ENCODE measurements around the gene SSH2. TPM values are rescaled to one million over a fixed set of nuclear protein-coding genes. Genes with fewer than 3 reads are reported as not detected.

The SSH2 gene
- total RNA-seq, 1 donor from 2014 or later = 23.0 TPM

GRCh38 chr17:29603109-29603674 lies 326.8 kb downstream of the SSH2 start:
- Histone ChIP-seq H3K4me1 (ENCODE audit: control insufficient read depth in 3 of 3, insufficient read depth in 3 of 3, low read length in 3 of 3) (no peaks in the 10 kb centered on the region), H3K4me3 (ENCODE audit: low read length in 3 of 3) (no peak overlapping the region), H3K27ac (ENCODE audit: low read depth, low read length) (no peak overlapping the region), H3K27me3 (ENCODE audit: control insufficient read depth in 3 of 3, insufficient read depth in 3 of 3, low read length in 3 of 3) (no peaks in the 10 kb centered on the region), H3K9ac (ENCODE audit: low read depth in 1 of 3, low read length in 3 of 3) (no peak overlapping the region), H3K9me3 (ENCODE audit: control insufficient read depth in 3 of 3, low read length in 3 of 3) (no peaks in the 10 kb centered on the region), H3K36me3 (ENCODE audit: control insufficient read depth in 3 of 3, insufficient read depth in 3 of 3, low read length in 3 of 3) (no peaks in the 10 kb centered on the region)

GRCh38 chr17:29597361-29598172 lies 332.5 kb downstream of the SSH2 start:
- no peak overlapping the region for H3K27ac ChIP-seq (ENCODE audit: low read depth, low read length)
- no peaks in the 10 kb centered on the region for H3K27me3 ChIP-seq (ENCODE audit: control insufficient read depth in 3 of 3, insufficient read depth in 3 of 3, low read length in 3 of 3)
- no peaks in the 10 kb centered on the region for H3K9me3 ChIP-seq (ENCODE audit: control insufficient read depth in 3 of 3, low read length in 3 of 3)
- H3K4me3 ChIP-seq (ENCODE audit: low read length in 3 of 3) = no peak overlapping the region
- H3K4me1 ChIP-seq (ENCODE audit: control insufficient read depth in 3 of 3, insufficient read depth in 3 of 3, low read length in 3 of 3) = peaks cover 24 to 33% (median 33%) of the 10 kb centered on the region in 3 donors
- no peaks in the 10 kb centered on the region for H3K36me3 ChIP-seq (ENCODE audit: control insufficient read depth in 3 of 3, insufficient read depth in 3 of 3, low read length in 3 of 3)
- H3K9ac ChIP-seq (ENCODE audit: low read depth in 1 of 3, low read length in 3 of 3) = no peak overlapping the region

GRCh38 chr17:29596811-29597210 lies 333.2 kb downstream of the SSH2 start:
- Histone ChIP-seq H3K4me1 (ENCODE audit: control insufficient read depth in 3 of 3, insufficient read depth in 3 of 3, low read length in 3 of 3) (peaks cover 32 to 41% (median 41%) of the 10 kb centered on the region in 3 donors), H3K27me3 (ENCODE audit: control insufficient read depth in 3 of 3, insufficient read depth in 3 of 3, low read length in 3 of 3) (no peaks in the 10 kb centered on the region), H3K36me3 (ENCODE audit: control insufficient read depth in 3 of 3, insufficient read depth in 3 of 3, low read length in 3 of 3) (no peaks in the 10 kb centered on the region), H3K27ac (ENCODE audit: low read depth, low read length) (no peak overlapping the region), H3K9ac (ENCODE audit: low read depth in 1 of 3, low read length in 3 of 3) (no peak overlapping the region), H3K9me3 (ENCODE audit: control insufficient read depth in 3 of 3, low read length in 3 of 3) (no peaks in the 10 kb centered on the region), H3K4me3 (ENCODE audit: low read length in 3 of 3) (no peak overlapping the region)

- Histone ChIP-seq H3K36me3 (ENCODE audit: control insufficient read depth in 3 of 3, insufficient read depth in 3 of 3, low read length in 3 of 3) (no peaks in the 10 kb centered on the region), H3K4me1 (ENCODE audit: control insufficient read depth in 3 of 3, insufficient read depth in 3 of 3, low read length in 3 of 3) (peaks cover 38 to 48% (median 47%) of the 10 kb centered on the region in 3 donors), H3K9me3 (ENCODE audit: control insufficient read depth in 3 of 3, low read length in 3 of 3) (no peaks in the 10 kb centered on the region), H3K9ac (ENCODE audit: low read depth in 1 of 3, low read length in 3 of 3) (no peak overlapping the region), H3K4me3 (ENCODE audit: low read length in 3 of 3) (no peak overlapping the region), H3K27ac (ENCODE audit: low read depth, low read length) (no peak overlapping the region), H3K27me3 (ENCODE audit: control insufficient read depth in 3 of 3, insufficient read depth in 3 of 3, low read length in 3 of 3) (no peaks in the 10 kb centered on the region)
Observed at GRCh38 chr17:29595943-29596774, 333.9 kb downstream of the SSH2 start.

GRCh38 chr17:29595107-29595942 lies 334.7 kb downstream of the SSH2 start:
- no peaks in the 10 kb centered on the region for H3K9me3 ChIP-seq (ENCODE audit: control insufficient read depth in 3 of 3, low read length in 3 of 3)
- H3K27ac ChIP-seq (ENCODE audit: low read depth, low read length) = no peak overlapping the region
- H3K9ac ChIP-seq (ENCODE audit: low read depth in 1 of 3, low read length in 3 of 3) = no peak overlapping the region
- no peak overlapping the region for H3K4me3 ChIP-seq (ENCODE audit: low read length in 3 of 3)
- H3K36me3 ChIP-seq (ENCODE audit: control insufficient read depth in 3 of 3, insufficient read depth in 3 of 3, low read length in 3 of 3) = no peaks in the 10 kb centered on the region
- no peaks in the 10 kb centered on the region for H3K27me3 ChIP-seq (ENCODE audit: control insufficient read depth in 3 of 3, insufficient read depth in 3 of 3, low read length in 3 of 3)
- peaks cover 47 to 56% (median 56%) of the 10 kb centered on the region in 3 donors for H3K4me1 ChIP-seq (ENCODE audit: control insufficient read depth in 3 of 3, insufficient read depth in 3 of 3, low read length in 3 of 3)

- Histone ChIP-seq H3K36me3 (ENCODE audit: control insufficient read depth in 3 of 3, insufficient read depth in 3 of 3, low read length in 3 of 3) (no peaks in the 10 kb centered on the region), H3K27me3 (ENCODE audit: control insufficient read depth in 3 of 3, insufficient read depth in 3 of 3, low read length in 3 of 3) (no peaks in the 10 kb centered on the region), H3K4me3 (ENCODE audit: low read length in 3 of 3) (peak overlapping the region in 1 of 3 donors; percentile 43), H3K27ac (ENCODE audit: low read depth, low read length) (no peak overlapping the region), H3K4me1 (ENCODE audit: control insufficient read depth in 3 of 3, insufficient read depth in 3 of 3, low read length in 3 of 3) (peaks cover 53 to 62% (median 62%) of the 10 kb centered on the region in 3 donors), H3K9ac (ENCODE audit: low read depth in 1 of 3, low read length in 3 of 3) (peak overlapping the region in 1 of 3 donors; percentile 25), H3K9me3 (ENCODE audit: control insufficient read depth in 3 of 3, low read length in 3 of 3) (no peaks in the 10 kb centered on the region)
Observed at GRCh38 chr17:29594519-29595090, 335.4 kb downstream of the SSH2 start.

- H3K9ac ChIP-seq (ENCODE audit: low read depth in 1 of 3, low read length in 3 of 3) = peak overlapping the region; percentile 47 to 75 (median 50)
- no peaks in the 10 kb centered on the region for H3K27me3 ChIP-seq (ENCODE audit: control insufficient read depth in 3 of 3, insufficient read depth in 3 of 3, low read length in 3 of 3)
- H3K4me1 ChIP-seq (ENCODE audit: control insufficient read depth in 3 of 3, insufficient read depth in 3 of 3, low read length in 3 of 3) = peaks cover 53 to 62% (median 62%) of the 10 kb centered on the region in 3 donors
- H3K36me3 ChIP-seq (ENCODE audit: control insufficient read depth in 3 of 3, insufficient read depth in 3 of 3, low read length in 3 of 3) = no peaks in the 10 kb centered on the region
- no peaks in the 10 kb centered on the region for H3K9me3 ChIP-seq (ENCODE audit: control insufficient read depth in 3 of 3, low read length in 3 of 3)
- peak overlapping the region; percentile 55 to 66 (median 65) for H3K4me3 ChIP-seq (ENCODE audit: low read length in 3 of 3)
- H3K27ac ChIP-seq (ENCODE audit: low read depth, low read length) = no peak overlapping the region
Observed at GRCh38 chr17:29593591-29594518, 336.2 kb downstream of the SSH2 start.

- Histone ChIP-seq H3K27ac (ENCODE audit: low read depth, low read length) (peak within 1 kb of the TSS; percentile 77), H3K36me3 (ENCODE audit: control insufficient read depth in 3 of 3, insufficient read depth in 3 of 3, low read length in 3 of 3) (no peaks in the 10 kb centered on the region), H3K4me1 (ENCODE audit: control insufficient read depth in 3 of 3, insufficient read depth in 3 of 3, low read length in 3 of 3) (peaks cover 59 to 71% (median 69%) of the 10 kb centered on the region in 3 donors), H3K9ac (ENCODE audit: low read depth in 1 of 3, low read length in 3 of 3) (peak within 1 kb of the TSS; percentile 49 to 90 (median 52)), H3K9me3 (ENCODE audit: control insufficient read depth in 3 of 3, low read length in 3 of 3) (no peaks in the 10 kb centered on the region), H3K27me3 (ENCODE audit: control insufficient read depth in 3 of 3, insufficient read depth in 3 of 3, low read length in 3 of 3) (no peaks in the 10 kb centered on the region), H3K4me3 (ENCODE audit: low read length in 3 of 3) (peak within 1 kb of the TSS; percentile 69 to 88 (median 81))
Observed at GRCh38 chr17:29592850-29593551, 337.0 kb downstream of the SSH2 start, which contains the start of gene ANKRD13B. Gene ANKRD13B (plus strand): TSS chr17:29593132. CDS start chr17:29593622, 490 bp downstream.

Measured in skeletal muscle tissue (tissue), 4 donors.